ENCODE measurements around the gene ADGRL1. TPM values are rescaled to one million over a fixed set of nuclear protein-coding genes. Genes with fewer than 3 reads are reported as not detected.

ADGRL1 gene
- total and polyA plus RNA-seq, 2 donors (not counting 3 experiments of a cell fraction or from before 2014, with no cell fraction given) = 7.3 to 8.3 TPM

GRCh38 chr19:14142262-14143190 lies 63.4 kb downstream of the ADGRL1 start:
- Histone ChIP-seq H3K79me2 (ENCODE audit: control insufficient read depth, insufficient read depth, low read length) (no peaks in the 10 kb centered on the region), H3K9me3 (replicated peaks; ENCODE audit: control insufficient read depth, insufficient read depth, low read length) (no peaks in the 10 kb centered on the region), H3K9me1 (replicated peaks; ENCODE audit: control insufficient read depth, extremely low read depth, insufficient read depth, low read length) (no peaks in the 10 kb centered on the region), H3K9ac (replicated peaks; ENCODE audit: extremely low read depth, insufficient read depth, low read length) (no peak overlapping the region), H4K20me1 (replicated peaks; ENCODE audit: control insufficient read depth, extremely low read depth, insufficient read depth, low read length) (no peaks in the 10 kb centered on the region), H3K4me2 (ENCODE audit: insufficient read depth, low read length) (no peak overlapping the region), H2AFZ (ENCODE audit: low read depth, low read length) (no peak overlapping the region), H3K4me1 (ENCODE audit: control insufficient read depth, extremely low read depth, insufficient read depth, low read length) (peaks cover 8% of the 10 kb centered on the region), H3K27me3 (ENCODE audit: control insufficient read depth in 2 of 2, insufficient read depth in 2 of 2, low read length in 2 of 2) (no peaks in the 10 kb centered on the region), H3K27ac (ENCODE audit: insufficient read depth, low read depth, low read length) (no peak overlapping the region), H3K4me3 (replicated peaks in 1 of 3; ENCODE audit: insufficient read depth in 1 of 3, low read depth in 1 of 3, low read length in 3 of 3) (no peak overlapping the region), H3K36me3 (ENCODE audit: control insufficient read depth in 2 of 2, extremely low read depth in 1 of 2, insufficient read depth in 2 of 2, low read length in 2 of 2) (no peaks in the 10 kb centered on the region)
- intact Hi-C loops (cut with micrococcal nuclease) = no loop called here
- FAIRE-seq = no peak
- DNase-seq (ENCODE audit: low read depth, low spot score) = no peak
- POLR2A ChIA-PET = no interaction called here
- no peak for TF ChIP-seq CTCF (IDR thresholded peaks at IDR 0.05; ENCODE audit: extremely low read depth in 1 of 2, insufficient read depth in 1 of 2, low read depth in 1 of 2, low read length in 2 of 2)
- no peak for TF ChIP-seq POLR2A (IDR thresholded peaks at IDR 0.05; ENCODE audit: low read depth, low read length)
- TF ChIP-seq POLR2AphosphoS5 (IDR thresholded peaks at IDR 0.05; ENCODE audit: insufficient read depth, low read depth, low read length) = no peak
- TF ChIP-seq GATA2 (IDR thresholded peaks at IDR 0.05; ENCODE audit: insufficient read depth, insufficient read length, low read depth, low read length) = no peak
- TF ChIP-seq MYC (IDR thresholded peaks at IDR 0.05; ENCODE audit: low read depth, low read length) = no peak
- no peak for TF ChIP-seq EZH2 (IDR thresholded peaks at IDR 0.05; ENCODE audit: borderline replicate concordance, low read depth, low read length, severe bottlenecking)
- no TSS peak for BruUV-seq (replicated peaks)
- dilution Hi-C loops (cut with MboI; ENCODE audit: extremely low pct_ligation_motif_present, low sequenced_read_pairs) = no loop called here
- CTCF ChIA-PET = interaction anchor here (1.8 kb wide), 1 partner anchor 206 kb away, joined by 4 read pairs; no protein-coding TSS in a partner anchor
